BE2C (cell line): ENCODE results near the gene PTPN11.
"Not testable (repeated sequence)": the region's sequence is repeated elsewhere in the genome, so short reads cannot be mapped to it uniquely, and the experiment has no call there.

ENCODE experiments used
- DNase-seq: peaks from one replicate; pipeline ENCODE4 v3.0.0-alpha.2; 2020
- H3K27me3 ChIP-seq: fragments of 250-450 bp; sonication (Bioruptor Pico); 2 replicates; pipeline ENCODE4 v1.5.1; 2020; ENCODE audit warnings: mild to moderate bottlenecking
- H3K36me3 ChIP-seq: fragments of 250-450 bp; sonication (Bioruptor Pico); 2 replicates; pipeline ENCODE4 v1.5.1; 2020; ENCODE audit warnings: mild to moderate bottlenecking
- H3K4me1 ChIP-seq: fragments of 250-450 bp; sonication (Bioruptor Pico); 2 replicates; pipeline ENCODE4 v1.5.1; 2020
- H3K4me3 ChIP-seq: 2 replicates; pipeline ENCODE4 v1.5.1; 2011; ENCODE audit warnings: low read depth, low read length
- H3K9me3 ChIP-seq: fragments of 250-450 bp; sonication (Bioruptor Pico); 2 replicates; pipeline ENCODE4 v1.5.1; 2020
- TF ChIP-seq, protein P1 (sequence below): IDR thresholded peaks from 2 replicates; pipeline ENCODE4 v1.5.1; 2012; ENCODE audit warnings: mild to moderate bottlenecking, low read depth, low read length

The PTPN11 gene

GRCh38 chr12:112518365-112518735 is 99.6 kb downstream of the PTPN11 start:
- TF ChIP-seq, protein P1, sequence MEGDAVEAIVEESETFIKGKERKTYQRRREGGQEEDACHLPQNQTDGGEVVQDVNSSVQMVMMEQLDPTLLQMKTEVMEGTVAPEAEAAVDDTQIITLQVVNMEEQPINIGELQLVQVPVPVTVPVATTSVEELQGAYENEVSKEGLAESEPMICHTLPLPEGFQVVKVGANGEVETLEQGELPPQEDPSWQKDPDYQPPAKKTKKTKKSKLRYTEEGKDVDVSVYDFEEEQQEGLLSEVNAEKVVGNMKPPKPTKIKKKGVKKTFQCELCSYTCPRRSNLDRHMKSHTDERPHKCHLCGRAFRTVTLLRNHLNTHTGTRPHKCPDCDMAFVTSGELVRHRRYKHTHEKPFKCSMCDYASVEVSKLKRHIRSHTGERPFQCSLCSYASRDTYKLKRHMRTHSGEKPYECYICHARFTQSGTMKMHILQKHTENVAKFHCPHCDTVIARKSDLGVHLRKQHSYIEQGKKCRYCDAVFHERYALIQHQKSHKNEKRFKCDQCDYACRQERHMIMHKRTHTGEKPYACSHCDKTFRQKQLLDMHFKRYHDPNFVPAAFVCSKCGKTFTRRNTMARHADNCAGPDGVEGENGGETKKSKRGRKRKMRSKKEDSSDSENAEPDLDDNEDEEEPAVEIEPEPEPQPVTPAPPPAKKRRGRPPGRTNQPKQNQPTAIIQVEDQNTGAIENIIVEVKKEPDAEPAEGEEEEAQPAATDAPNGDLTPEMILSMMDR, result no peak
- H3K36me3 ChIP-seq, result no peaks in the 10 kb centered on the region

DNA sequence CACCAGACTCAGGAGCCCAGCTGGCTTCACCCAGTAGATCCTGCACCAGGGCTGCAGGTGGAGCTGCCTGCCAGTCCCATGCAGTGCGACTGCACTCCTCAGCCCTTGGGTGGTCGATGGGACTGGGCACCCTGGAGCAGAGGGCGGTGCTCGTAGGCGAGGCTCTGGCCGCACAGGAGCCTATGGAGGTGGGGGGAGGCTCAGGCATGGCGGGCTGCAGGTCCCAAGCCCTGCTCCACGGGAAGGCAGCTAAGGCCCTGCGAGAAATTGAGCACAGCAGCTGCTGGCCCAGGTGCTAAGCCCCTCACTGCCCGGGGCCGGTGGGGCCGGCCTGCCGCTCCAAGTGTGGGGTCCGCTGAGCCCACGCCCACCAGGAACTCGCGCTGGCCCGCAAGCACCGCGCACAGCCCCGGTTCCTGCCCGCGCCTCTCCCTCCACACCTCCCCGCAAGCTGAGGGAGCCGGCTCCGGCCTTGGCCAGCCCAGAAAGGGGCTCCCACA is 101.1 kb downstream of the PTPN11 start:
- H3K27me3 ChIP-seq, H3K9me3 ChIP-seq, H3K4me1 ChIP-seq, H3K4me3 ChIP-seq, H3K36me3 ChIP-seq, DNase-seq: not testable (repeated sequence)

More at GRCh38 chr12:112518365-112518735, 99.6 kb downstream of the PTPN11 start:
- Histone ChIP-seq H3K27me3 (no peaks in the 10 kb centered on the region), H3K9me3 (no peaks in the 10 kb centered on the region), H3K4me3 (no peak overlapping the region), H3K4me1 (no peaks in the 10 kb centered on the region)
- DNase-seq, result no peak

DNA sequence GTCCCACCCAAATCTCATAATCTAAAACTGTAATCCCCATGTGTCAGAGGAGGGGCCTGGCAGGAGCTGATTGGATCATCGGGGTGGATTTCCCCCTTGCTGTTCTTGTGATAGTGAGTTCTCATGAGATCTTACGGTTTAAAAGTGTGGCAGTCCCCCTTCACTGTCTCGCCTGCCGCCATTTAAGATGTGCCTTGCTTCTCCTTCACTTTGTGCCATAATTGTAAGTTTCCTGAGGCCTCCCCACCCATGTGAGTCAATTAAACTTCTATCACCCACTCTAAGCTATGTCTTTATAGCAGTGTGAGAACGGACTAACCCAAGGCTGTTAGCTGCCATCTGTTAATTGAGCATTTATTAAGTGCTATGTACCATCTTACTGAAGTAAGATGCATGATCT is 105.1 kb downstream of the PTPN11 start:
- H3K36me3 ChIP-seq, result no peaks in the 10 kb centered on the region
- no peak for DNase-seq
- TF ChIP-seq, protein P1, result no peak
- H3K9me3 ChIP-seq, result no peaks in the 10 kb centered on the region
- H3K27me3 ChIP-seq, result no peaks in the 10 kb centered on the region
- H3K4me3 ChIP-seq, result no peak overlapping the region
- no peaks in the 10 kb centered on the region; the same call in 1 of the 2 replicates for H3K4me1 ChIP-seq

DNA sequence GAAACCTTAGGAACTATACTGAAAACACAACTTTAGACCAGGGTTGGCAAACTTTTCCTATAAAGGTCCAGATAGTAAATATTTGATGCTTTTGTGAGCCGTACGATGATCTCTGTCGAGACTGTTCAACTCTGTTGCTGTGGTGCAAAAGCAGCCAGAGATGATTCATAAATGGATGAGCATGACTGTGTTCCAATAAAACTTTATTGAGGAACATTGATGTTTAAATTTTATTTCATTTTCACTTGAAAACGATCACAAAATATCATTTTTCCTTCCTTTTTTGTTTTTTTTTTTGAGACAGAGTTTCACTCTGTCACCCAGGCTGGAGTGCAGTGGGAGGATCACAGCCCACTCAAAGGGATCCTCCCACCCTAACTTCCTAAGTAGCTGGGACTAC is 105.5 kb downstream of the PTPN11 start:
- Histone ChIP-seq H3K36me3 (no peaks in the 10 kb centered on the region), H3K9me3 (no peaks in the 10 kb centered on the region), H3K27me3 (no peaks in the 10 kb centered on the region), H3K4me3 (no peak overlapping the region), H3K4me1 (no peaks in the 10 kb centered on the region; the same call in 1 of the 2 replicates)
- no peak for DNase-seq
- TF ChIP-seq, protein P1, result no peak

- Histone ChIP-seq H3K4me1 (no peaks in the 10 kb centered on the region; the same call in 1 of the 2 replicates), H3K36me3 (no peaks in the 10 kb centered on the region), H3K27me3 (no peaks in the 10 kb centered on the region), H3K4me3 (no peak overlapping the region), H3K9me3 (no peaks in the 10 kb centered on the region)
- TF ChIP-seq, protein P1, result peak; percentile 33
- no peak for DNase-seq
Measured at GRCh38 chr12:112524676-112525425, 106.1 kb downstream of the PTPN11 start.

DNA sequence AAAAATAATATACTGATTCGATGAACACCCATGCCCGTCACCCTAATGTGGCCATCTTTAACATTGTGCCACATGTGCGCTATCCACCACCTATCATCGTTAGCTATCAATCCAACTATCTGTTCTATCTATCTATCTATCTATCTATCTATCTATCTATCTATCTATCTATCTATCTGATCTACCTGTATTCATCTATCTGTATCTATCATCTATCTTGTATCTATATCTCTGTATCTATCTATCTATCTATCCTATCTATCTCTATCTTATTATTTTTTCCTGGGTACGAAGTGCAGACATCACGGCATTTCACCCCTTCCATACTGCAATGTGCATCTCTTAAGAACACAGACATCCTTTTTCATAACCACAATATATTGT is 106.7 kb downstream of the PTPN11 start:
- no peaks in the 10 kb centered on the region for H3K36me3 ChIP-seq
- DNase-seq, result no peak
- TF ChIP-seq, protein P1, result no peak
- H3K9me3 ChIP-seq, result no peaks in the 10 kb centered on the region
- no peaks in the 10 kb centered on the region; the same call in 1 of the 2 replicates for H3K4me1 ChIP-seq
- H3K27me3 ChIP-seq, result no peaks in the 10 kb centered on the region
- H3K4me3 ChIP-seq, result no peak overlapping the region
